Measurements from ENCODE around the gene ZBTB32.

GRCh38 chr19:35756377-35757230 is 52.2 kb downstream of the ZBTB32 start, which contains the start of gene HSPB6:
- peak in 2 of 3 donors; percentile 57 to 63 for TF ChIP-seq POLR2A (IDR thresholded peaks at IDR 0.05)
- no peak for TF ChIP-seq CTCF (IDR thresholded peaks at IDR 0.05)
